GM18526 (cell line): Measurements from ENCODE around the gene ALPP.

Experiments
- POLR2A ChIP-seq: IDR thresholded peaks from 3 replicates; pipeline ENCODE4 v1.6.1; 2011; ENCODE audit not compliant: insufficient read length; ENCODE audit errors: extremely low read depth

ALPP gene

GRCh38 chr2:232419245-232420072 is 40.9 kb downstream of the ALPP start:
- TF ChIP-seq POLR2A, result no peak

- no peak for TF ChIP-seq POLR2A
Measured at GRCh38 chr2:232420073-232420454, 41.5 kb downstream of the ALPP start.

- no peak for TF ChIP-seq POLR2A
Measured at GRCh38 chr2:232420463-232421188, 42.1 kb downstream of the ALPP start.

GRCh38 chr2:232421189-232421785 is 42.7 kb downstream of the ALPP start:
- TF ChIP-seq POLR2A, result no peak

GRCh38 chr2:232422051-232422450 is 43.5 kb downstream of the ALPP start:
- TF ChIP-seq POLR2A, result no peak

GRCh38 chr2:232431705-232432590 is 53.4 kb downstream of the ALPP start:
- no peak for TF ChIP-seq POLR2A
